ENCODE results near the gene CD44. TPM values are rescaled to one million over a fixed set of nuclear protein-coding genes. Genes with fewer than 3 reads are reported as not detected.

CD44 gene
- polyA plus RNA-seq, 5 donors: 323 to 590 (median 452) TPM

DNA sequence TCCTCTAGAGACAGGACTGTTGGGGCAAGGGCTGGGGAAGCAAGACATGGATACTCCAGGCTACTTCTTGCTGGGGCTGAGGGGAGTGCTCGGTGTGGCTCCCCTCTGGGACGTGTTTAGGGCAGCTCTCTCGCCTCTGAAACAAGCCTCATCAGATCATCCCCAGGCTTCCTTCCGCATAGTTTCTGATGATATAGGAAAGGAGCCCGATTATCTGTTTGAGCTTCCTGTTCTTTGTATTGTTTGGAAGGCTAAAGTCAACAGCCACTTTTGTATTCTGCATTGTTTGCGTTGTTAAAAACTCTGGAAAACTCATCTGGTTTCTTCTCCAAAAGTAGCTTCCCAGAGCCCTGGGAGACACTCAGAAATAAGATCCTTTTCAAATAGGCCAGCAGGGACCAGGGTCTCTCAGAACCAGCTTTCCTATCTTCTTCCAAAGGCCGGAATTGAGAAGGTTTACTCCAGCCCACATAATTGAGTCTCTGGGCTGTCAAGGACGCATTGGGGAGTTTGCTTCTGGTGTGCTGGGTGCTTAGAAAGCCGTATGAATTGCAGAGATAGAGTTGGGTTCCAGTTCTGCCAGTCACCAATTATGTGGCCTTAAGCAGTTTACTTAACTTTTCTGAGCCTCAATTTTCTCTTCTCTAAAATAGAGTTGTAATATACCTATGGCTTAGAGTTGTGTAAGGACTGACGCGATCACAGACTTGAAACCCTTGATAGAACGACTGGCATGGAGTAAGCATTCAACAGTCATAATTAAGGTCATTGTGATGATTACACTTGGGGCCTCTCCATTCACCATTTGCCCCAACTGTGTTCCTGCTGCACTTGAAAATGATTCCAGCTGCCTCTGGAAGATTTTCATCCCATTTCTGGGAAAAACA lies 19.1 kb downstream of the CD44 start:
- DNase-seq: no peak

GRCh38 chr11:35158701-35159510 lies 19.9 kb downstream of the CD44 start:
- no peak for DNase-seq

DNA sequence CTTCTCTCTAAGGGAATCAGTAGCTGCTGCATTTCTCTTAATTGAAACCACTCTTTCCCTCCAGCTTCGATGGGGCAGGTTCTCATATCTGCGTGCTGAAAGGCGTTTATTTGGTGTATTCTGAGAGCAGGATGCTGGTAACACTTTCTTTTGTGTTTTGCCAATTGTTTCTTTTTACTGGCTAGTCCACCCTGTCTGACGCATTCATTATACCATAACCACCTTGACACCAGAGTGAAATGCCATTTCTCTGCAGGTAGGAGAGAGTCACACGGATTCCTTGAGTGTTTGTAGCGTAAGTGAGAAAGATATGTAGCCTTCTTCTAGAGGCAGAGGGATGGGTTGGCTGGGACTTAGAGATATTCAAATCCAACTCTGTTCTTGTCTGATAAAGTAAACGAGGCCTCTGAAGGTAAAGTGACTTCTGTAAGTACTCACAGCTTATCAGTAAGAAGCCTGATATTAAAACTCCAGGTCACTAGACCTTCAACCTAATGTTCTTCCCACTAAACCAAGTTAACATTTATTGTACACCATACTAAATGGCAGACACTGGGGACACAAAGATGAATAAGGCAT lies 21.4 kb downstream of the CD44 start:
- no peak for DNase-seq

DNA sequence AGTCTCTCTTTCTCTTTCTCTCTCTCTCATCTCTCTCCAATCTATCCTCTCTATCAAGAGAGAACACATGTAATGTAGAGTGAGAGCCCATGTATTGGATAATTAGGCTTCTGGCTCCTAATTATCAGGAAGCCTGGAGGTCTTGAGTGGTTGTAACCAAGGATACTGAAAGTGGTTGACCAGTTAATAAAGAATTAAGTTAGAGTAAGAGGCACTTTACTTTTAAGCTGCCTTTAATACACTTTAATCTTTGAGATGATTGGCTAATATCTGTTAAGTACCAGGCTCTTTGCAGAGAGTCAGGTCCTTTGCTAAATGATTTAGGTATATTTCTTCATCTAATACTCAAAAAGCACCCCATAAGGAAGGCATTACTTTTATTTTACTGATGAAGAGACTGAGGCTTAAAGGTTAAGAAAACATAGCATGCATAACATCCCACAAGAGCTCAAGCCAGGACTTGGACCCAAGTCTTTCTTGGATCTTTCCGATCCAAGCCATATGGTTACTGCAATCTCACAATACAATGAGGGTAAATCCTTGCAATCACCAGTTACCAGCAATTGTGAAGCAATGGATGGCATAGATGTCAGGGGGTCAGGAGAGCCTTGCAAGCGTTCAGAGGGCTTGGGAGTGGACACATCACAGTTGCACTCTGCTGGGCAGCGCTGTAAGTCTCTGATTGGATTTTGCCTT lies 22.1 kb downstream of the CD44 start:
- no peak for DNase-seq

GRCh38 chr11:35162745-35163144 lies 23.8 kb downstream of the CD44 start:
- DNase-seq: no peak

GRCh38 chr11:35163209-35163608 lies 24.2 kb downstream of the CD44 start:
- no peak for DNase-seq

- no peak for DNase-seq
Measured at GRCh38 chr11:35163702-35164496, 24.9 kb downstream of the CD44 start.

DNA sequence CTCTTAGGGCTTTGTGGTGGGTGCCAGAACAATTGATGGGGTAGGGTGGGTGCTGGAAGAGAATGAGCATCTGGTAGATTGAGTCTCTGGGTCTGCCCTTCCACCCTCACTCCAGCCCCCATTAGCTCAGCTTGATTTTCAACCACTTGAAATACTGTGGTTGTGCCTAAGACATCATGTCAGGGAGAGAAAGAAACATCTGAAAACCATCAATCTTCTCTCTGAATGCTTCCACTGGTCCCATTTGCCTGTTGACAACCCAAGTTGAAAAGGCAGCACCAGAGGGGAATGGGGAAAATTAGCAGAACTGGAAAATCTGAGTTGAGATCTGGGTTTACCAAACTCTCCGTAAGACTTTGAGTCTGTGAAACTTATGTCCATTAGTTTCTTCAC lies 26.1 kb downstream of the CD44 start:
- DNase-seq: no peak

- no peak for DNase-seq
Measured at GRCh38 chr11:35165423-35166368, 26.7 kb downstream of the CD44 start.

DNA sequence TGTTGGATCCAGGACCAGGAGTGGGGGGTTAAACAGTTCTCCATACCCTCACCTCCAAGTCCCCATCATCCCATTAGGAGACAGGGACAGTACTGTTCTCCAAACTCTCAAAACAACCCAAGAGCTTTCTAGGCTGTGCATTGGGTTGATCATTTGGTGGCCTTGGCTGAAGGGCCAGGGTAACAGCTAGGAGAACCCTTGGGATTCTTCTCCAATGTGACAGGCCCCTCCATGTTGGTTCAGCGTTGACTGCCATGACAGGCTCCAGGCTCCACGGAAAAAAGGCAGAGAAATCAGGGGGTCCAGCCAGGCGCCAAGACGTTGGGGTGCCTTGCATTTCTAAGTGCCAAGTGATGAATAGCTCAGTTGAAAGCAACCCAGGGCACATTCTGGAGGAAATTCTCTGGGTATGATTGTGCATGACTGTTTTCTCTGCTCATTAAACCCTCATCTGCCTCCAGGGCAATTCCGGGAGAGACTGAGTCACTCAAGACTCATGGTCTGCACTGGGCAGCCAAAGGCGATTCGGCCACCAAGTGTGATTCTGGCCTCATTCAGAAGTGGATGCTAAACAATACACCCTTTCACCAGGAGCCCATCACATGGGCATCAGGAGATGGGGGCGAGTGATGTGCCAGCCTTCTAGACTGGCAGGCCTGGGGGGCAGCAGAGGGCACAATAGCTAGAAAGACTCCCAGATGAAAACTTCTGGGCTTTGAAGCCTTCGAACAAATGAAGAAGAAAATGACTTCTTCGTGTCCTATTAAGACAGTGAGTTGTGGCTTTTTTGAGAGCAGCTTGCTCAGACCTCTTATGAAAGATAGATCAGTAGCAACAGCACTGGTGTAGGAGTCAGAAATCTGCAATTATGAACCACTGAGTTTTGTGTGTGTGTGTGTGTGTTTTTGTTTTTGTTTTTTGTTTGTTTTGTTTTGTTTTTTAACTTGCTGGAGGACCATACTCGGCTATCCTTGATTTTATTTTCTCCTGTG lies 27.7 kb downstream of the CD44 start:
- no peak for DNase-seq

DNA sequence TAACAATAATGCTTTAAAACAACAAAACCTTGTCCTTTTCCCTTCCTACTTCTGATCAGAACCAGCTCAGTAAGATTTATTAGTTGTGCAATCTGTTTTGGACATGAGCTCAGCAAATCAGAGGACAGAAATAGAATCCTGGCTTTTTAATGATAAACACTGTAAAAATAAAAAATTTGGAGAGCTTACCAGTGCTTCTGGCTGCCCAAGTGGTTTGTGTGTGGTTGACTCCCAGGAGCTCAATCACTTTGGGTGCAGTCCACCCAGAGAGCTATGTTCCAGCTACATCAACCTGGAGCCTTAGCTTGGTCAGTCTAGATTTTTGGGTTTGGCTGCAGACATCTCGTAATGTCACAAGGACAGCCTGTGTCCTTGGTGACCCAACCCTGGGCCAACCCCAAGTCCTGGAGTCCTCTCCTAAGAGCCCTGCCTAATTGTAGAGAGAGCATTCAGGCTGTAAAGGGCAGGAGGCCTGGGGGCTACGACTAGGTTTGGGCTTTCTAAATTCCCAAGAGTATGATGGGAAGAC lies 28.5 kb downstream of the CD44 start:
- no peak for DNase-seq

DNA sequence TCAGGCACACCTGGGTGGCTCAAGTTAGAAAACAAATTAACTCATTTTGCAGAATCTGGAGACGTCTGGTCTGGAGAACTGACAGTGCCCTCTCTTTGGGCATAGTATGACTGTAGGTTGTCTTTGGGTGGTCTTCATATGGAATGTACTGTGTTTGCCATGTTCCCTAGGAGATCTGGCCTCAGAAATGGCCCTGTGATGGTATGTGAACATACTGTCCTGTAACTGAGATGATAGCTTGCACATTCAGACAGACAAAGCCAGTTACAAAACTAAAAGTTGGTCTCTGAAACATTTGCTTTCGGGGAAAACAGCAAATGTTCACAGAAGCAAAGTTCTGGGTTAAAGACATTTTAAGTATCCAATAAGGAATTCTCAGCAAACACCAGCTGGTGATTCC lies 29.7 kb downstream of the CD44 start:
- no peak for DNase-seq

DNA sequence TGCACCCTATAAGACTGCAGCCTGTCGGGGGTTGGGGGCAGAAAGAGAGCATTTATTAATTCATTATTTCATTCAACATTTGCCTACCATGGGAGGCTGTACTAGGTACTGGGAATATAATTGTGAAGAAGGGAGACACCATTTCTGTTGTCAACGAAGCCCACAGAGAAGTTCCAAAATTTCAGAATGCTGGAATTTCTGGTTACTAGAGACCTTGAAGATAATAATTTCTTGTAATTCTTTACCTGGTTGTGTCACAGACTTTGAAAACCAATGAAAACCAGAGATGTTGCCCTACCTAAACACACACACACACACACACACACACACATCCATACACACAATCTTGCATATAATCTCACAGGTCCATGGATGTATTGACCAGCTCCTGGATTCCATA lies 30.1 kb downstream of the CD44 start:
- no peak for DNase-seq

- DNase-seq: no peak
Measured at GRCh38 chr11:35169754-35170153, 30.8 kb downstream of the CD44 start.

DNA sequence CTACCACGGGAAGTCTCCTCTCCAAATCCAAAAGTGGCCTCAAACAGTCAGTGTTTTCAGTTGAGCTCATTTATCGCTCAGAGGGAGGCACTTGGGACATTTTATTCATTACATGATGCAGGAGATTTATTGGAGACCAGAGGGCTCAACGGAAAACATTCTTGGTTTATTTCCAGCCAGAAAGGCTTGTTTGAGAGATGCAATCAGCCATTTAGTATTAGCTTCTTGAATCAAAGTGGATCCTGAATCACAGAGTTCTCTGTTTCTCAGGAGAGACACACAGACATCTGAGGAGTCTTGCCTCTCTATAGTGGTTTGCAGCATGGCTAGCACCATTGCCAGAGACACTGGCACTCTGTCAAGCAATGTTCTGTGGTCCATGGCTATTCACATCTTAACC lies 31.5 kb downstream of the CD44 start:
- no peak for DNase-seq

DNA sequence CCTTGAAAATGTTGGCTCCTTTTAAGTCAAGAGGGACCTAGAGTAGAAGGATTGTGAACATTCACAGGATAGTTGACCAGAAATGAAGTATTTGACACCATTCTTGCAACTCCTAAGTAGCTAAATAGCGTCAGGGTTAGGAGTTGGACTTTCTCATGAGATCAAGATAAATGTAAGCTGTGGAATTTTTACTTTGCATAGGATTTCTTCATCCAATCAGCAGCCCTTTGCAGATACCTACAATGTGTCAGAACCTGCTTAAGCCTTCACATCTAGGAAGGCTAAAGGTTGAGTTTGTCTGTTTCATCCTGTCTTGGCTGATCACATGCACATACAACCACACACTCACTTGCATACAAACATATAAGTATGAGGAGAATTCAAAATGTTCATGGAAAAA lies 32.3 kb downstream of the CD44 start:
- DNase-seq: no peak

GRCh38 chr11:35173011-35173511 lies 34.1 kb downstream of the CD44 start:
- DNase-seq: no peak

All from right lung (tissue), 5 donors.